Panc1 (cell line): ENCODE data around the gene RASAL1. TPM values are rescaled to one million over a fixed set of nuclear protein-coding genes. Genes with fewer than 3 reads are reported as not detected.

Experiments used
- ATAC-seq: fragments of 200-7000 bp; cut with Tn5 transposase; 2 replicates; pipeline ENCODE4 v1.9.1; 2020; ENCODE audit warnings: mild to moderate bottlenecking, moderate library complexity
- BruUV-seq: library from RNA; stranded (reverse); fragments of 400-500 nt; replicated peaks from 2 replicates; lab custom pipeline; 2021; lab: Mats Ljungman, UMichigan
- CTCF ChIA-PET: fragments of 300-600 bp; sonication (Branson Sonifier 250); formaldehyde crosslinking; loops from one replicate; lab custom pipeline; 2022; ENCODE audit warnings: antibody characterized with exemption; lab: Charles Lee
- POLR2A ChIA-PET: fragments of 300-600 bp; sonication (Branson Sonifier 250); formaldehyde crosslinking; loops from one replicate; lab custom pipeline; 2022; ENCODE audit warnings: antibody characterized with exemption; lab: Charles Lee
- DNase-seq: peaks from one replicate; pipeline ENCODE4 v3.0.0-alpha.2; 2010; ENCODE audit warnings: low read depth, low spot score
- H3K27ac ChIP-seq: 2 replicates; pipeline ENCODE4 v1.5.1; 2011; ENCODE audit warnings: mild to moderate bottlenecking, low read length, inconsistent platforms
- H3K27me3 ChIP-seq: fragments of 200-500 bp; sonication (Bioruptor generic); 2 replicates; pipeline ENCODE4 v1.6.0; 2014; ENCODE audit warnings: low read length, inconsistent platforms; ENCODE audit not compliant: control insufficient read depth, insufficient read depth
- H3K36me3 ChIP-seq: fragments of 200-500 bp; sonication (Bioruptor generic); 2 replicates; pipeline ENCODE4 v1.5.1; 2014; ENCODE audit warnings: inconsistent platforms, mild to moderate bottlenecking, low read length, moderate library complexity; ENCODE audit not compliant: control insufficient read depth, insufficient read depth
- H3K4me1 ChIP-seq: 2 replicates; pipeline ENCODE4 v1.5.1; 2011; ENCODE audit warnings: inconsistent platforms, mild to moderate bottlenecking, low read length, moderate library complexity; ENCODE audit not compliant: control insufficient read depth, insufficient read depth
- H3K4me3 ChIP-seq, 2 experiments: 2 replicates each; pipeline ENCODE4 v1.5.1; 2011 to 2012; ENCODE audit warnings: low read depth in 2 of 2, low read length in 2 of 2, mild to moderate bottlenecking in 2 of 2, inconsistent platforms in 1 of 2, moderate library complexity in 1 of 2
- H3K9me3 ChIP-seq: fragments of 200-500 bp; sonication (Bioruptor generic); 2 replicates; pipeline ENCODE4 v1.5.1; 2014; ENCODE audit warnings: low read depth, mild to moderate bottlenecking, inconsistent platforms, low read length, moderate library complexity; ENCODE audit not compliant: control insufficient read depth, insufficient read depth
- CTCF ChIP-seq: fragments of 450-650 bp; IDR thresholded peaks from 2 replicates; pipeline ENCODE4 v1.5.1; 2017; ENCODE audit warnings: mild to moderate bottlenecking
- POLR2AphosphoS5 ChIP-seq: IDR thresholded peaks from 2 replicates; pipeline ENCODE4 v1.6.1; 2012; ENCODE audit warnings: mild to moderate bottlenecking, low read depth, low read length, moderate library complexity
- REST ChIP-seq, 2 experiments: IDR thresholded peaks; 2 replicates each; pipeline ENCODE4 v1.6.1; 2011 to 2012; ENCODE audit warnings: low read depth in 2 of 2, control low read depth in 1 of 2, low read length in 1 of 2, mild to moderate bottlenecking in 1 of 2, moderate library complexity in 1 of 2; ENCODE audit not compliant: insufficient read depth in 1 of 2
- SIN3A ChIP-seq: IDR thresholded peaks from 2 replicates; pipeline ENCODE4 v1.6.1; 2012; ENCODE audit warnings: low read depth, mild to moderate bottlenecking, low read length, moderate library complexity, borderline replicate concordance; ENCODE audit not compliant: insufficient read depth
- TCF7L2 ChIP-seq: IDR thresholded peaks from 2 replicates; pipeline ENCODE4 v1.6.1; 2011; ENCODE audit warnings: mild to moderate bottlenecking, low read depth, low read length, inconsistent platforms
- in situ Hi-C: cut with HindIII; loops from 2 replicates; pipeline ENCODE4 v1.10.0; 2016; ENCODE audit warnings: low sequenced_read_pairs, low pct_unique_long_range_greater_than_20kb
- intact Hi-C: fragments of 100-400 bp; cut with micrococcal nuclease; formaldehyde crosslinking; loops from one replicate; pipeline ENCODE4 v1.10.0; 2022; ENCODE audit not compliant: unreplicated experiment
- total RNA-seq: library from RNA; stranded (reverse); gene quantifications from one replicate; pipeline ENCODE4 v1.2.1, GENCODE V29; 2021; ENCODE audit not compliant: unreplicated experiment

RASAL1 gene
- total RNA-seq, 1 experiment from 2014 or later: 0.28 TPM

- Histone ChIP-seq H3K4me1 (no peaks in the 10 kb centered on the region), H3K36me3 (no peaks in the 10 kb centered on the region), H3K9me3 (no peaks in the 10 kb centered on the region), H3K27ac (no peak overlapping the region), H3K27me3 (no peaks in the 10 kb centered on the region), H3K4me3 (no peak overlapping the region)
- intact Hi-C loops (no loop called here), in situ Hi-C loops (no loop called here)
- no peak for ATAC-seq
- TF ChIP-seq TCF7L2: no peak
- ChIA-PET CTCF (no interaction called here), POLR2A (no interaction called here)
- no peak for DNase-seq
- BruUV-seq: no TSS peak
Measured at GRCh38 chr12:113105606-113106271, 29.8 kb downstream of the RASAL1 start.

GRCh38 chr12:113104953-113105510, 30.5 kb downstream of the RASAL1 start:
- intact Hi-C loops (no loop called here), in situ Hi-C loops (no loop called here)
- H3K27ac ChIP-seq: no peak overlapping the region
- no TSS peak for BruUV-seq
- ChIA-PET POLR2A (no interaction called here), CTCF (interaction anchor here (0.8 kb wide), 1 partner anchor 112 kb away, joined by 3 read pairs; no protein-coding TSS in a partner anchor)
- H3K4me3 ChIP-seq: no peak overlapping the region
- DNase-seq (no peak), ATAC-seq (no peak)
- H3K36me3 ChIP-seq: no peaks in the 10 kb centered on the region
- no peaks in the 10 kb centered on the region for H3K9me3 ChIP-seq
- H3K27me3 ChIP-seq: no peaks in the 10 kb centered on the region
- H3K4me1 ChIP-seq: no peaks in the 10 kb centered on the region
- TF ChIP-seq POLR2AphosphoS5 (no peak), TCF7L2 (no peak), CTCF (no peak), REST (IDR thresholded peaks at IDR 0.05; ENCODE audit: insufficient read depth in 1 of 2, low read depth in 2 of 2, low read length in 1 of 2) (no peak), SIN3A (no peak)

GRCh38 chr12:113103756-113104450, 31.7 kb downstream of the RASAL1 start:
- no peak for DNase-seq
- ChIA-PET CTCF (interaction anchor here (0.8 kb wide), 1 partner anchor 111 kb away, joined by 3 read pairs; no protein-coding TSS in a partner anchor), POLR2A (no interaction called here)
- no peaks in the 10 kb centered on the region for H3K4me1 ChIP-seq
- H3K27me3 ChIP-seq: no peaks in the 10 kb centered on the region
- in situ Hi-C loops (no loop called here), intact Hi-C loops (no loop called here)
- no peak for ATAC-seq
- no TSS peak for BruUV-seq
- H3K9me3 ChIP-seq: no peaks in the 10 kb centered on the region
- no peak overlapping the region for H3K4me3 ChIP-seq
- no peak overlapping the region for H3K27ac ChIP-seq
- no peaks in the 10 kb centered on the region for H3K36me3 ChIP-seq
- TF ChIP-seq REST (IDR thresholded peaks at IDR 0.05; ENCODE audit: insufficient read depth in 1 of 2, low read depth in 2 of 2, low read length in 1 of 2) (no peak), POLR2AphosphoS5 (no peak), SIN3A (no peak), CTCF (no peak), TCF7L2 (no peak)
